ENCODE data around the gene ADGRL1. TPM values are rescaled to one million over a fixed set of nuclear protein-coding genes. Genes with fewer than 3 reads are reported as not detected.
"Not testable (repeated sequence)": the region's sequence is repeated elsewhere in the genome, so short reads cannot be mapped to it uniquely, and the experiment has no call there.

Gene ADGRL1
- total RNA-seq, 4 donors from 2014 or later, result 22.8 to 58.6 (median 48.8) TPM

DNA sequence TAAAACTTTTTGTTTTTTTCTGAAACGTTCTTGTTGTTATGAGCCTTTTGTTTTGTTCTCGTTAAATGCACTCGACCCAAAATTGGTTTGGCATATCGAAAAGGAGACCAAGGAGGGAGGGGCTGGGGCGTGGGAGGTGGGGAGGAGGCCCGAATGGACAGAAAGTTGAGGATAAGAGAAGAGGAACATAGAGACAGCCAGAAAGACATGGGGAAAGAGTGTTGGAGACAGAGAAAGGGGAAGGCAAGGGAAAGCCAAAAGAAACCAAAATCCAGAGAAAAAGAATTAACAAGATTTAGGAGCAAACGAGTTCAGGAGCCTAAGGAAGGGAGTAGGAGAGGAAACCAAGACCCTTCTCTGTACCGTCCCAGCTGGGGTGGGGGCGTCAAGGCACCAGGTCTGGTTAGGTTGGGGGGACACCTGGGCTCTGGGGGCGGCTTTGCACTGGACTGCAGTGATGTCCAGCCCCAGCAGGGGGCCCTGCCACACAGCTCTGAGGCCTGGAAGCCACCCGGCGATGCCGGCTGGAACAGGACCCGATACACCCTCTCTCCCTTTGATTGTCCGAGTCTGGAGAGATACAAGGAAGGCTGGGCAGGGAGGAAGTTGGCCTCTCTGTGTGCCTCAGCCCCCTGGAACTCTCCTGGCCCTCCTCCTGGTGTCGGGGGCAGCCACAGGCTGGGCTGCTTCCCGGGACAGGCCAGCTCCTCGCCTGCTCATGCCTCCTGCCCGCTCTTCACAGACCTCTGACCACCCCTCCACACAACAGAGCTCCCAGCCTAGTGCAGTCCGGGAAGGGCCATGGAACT lies 58.0 kb downstream of the ADGRL1 start:
- DNase-seq, result peak; percentile 42 to 77 (median 74)
- peak overlapping the region; percentile 67 to 71 (median 70) for H3K27ac ChIP-seq
- H3K4me3 ChIP-seq, result no peak overlapping the region
- no peaks in the 10 kb centered on the region for H3K9me3 ChIP-seq
- no peak for TF ChIP-seq POLR2A (IDR thresholded peaks at IDR 0.05)
- TF ChIP-seq, protein P1, sequence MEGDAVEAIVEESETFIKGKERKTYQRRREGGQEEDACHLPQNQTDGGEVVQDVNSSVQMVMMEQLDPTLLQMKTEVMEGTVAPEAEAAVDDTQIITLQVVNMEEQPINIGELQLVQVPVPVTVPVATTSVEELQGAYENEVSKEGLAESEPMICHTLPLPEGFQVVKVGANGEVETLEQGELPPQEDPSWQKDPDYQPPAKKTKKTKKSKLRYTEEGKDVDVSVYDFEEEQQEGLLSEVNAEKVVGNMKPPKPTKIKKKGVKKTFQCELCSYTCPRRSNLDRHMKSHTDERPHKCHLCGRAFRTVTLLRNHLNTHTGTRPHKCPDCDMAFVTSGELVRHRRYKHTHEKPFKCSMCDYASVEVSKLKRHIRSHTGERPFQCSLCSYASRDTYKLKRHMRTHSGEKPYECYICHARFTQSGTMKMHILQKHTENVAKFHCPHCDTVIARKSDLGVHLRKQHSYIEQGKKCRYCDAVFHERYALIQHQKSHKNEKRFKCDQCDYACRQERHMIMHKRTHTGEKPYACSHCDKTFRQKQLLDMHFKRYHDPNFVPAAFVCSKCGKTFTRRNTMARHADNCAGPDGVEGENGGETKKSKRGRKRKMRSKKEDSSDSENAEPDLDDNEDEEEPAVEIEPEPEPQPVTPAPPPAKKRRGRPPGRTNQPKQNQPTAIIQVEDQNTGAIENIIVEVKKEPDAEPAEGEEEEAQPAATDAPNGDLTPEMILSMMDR (IDR thresholded peaks at IDR 0.05), result peak; percentile 26 to 76 (median 67)
- H3K36me3 ChIP-seq, result peaks cover 0 to 20% (median 0%) of the 10 kb centered on the region in 3 donors
- peaks cover 0 to 27% (median 10%) of the 10 kb centered on the region in 4 donors for H3K4me1 ChIP-seq
- no peaks in the 10 kb centered on the region for H3K27me3 ChIP-seq

DNA sequence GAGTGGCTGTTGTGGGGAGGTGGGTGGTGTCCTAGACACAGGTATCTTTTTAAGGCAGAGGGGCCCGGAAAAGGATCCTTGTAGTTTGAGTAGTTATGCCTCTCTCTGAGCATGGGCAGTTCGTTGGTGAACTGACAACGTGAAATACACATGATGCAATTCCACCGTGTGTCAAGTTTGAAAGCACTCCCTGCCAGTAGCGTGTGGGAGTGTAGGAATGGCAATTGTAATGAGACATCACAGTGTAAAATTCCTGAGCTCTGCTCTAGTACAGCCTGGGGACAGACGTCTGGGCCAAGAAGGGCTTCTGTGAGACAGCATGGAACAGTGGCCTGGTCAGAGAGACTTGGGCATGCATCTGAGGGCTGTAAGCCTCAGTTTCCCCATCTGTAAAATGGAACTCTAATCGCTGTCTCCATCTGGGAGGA lies 59.2 kb downstream of the ADGRL1 start:
- peaks cover 0 to 27% (median 10%) of the 10 kb centered on the region in 4 donors for H3K4me1 ChIP-seq
- TF ChIP-seq, protein P1 (IDR thresholded peaks at IDR 0.05), result no peak
- TF ChIP-seq POLR2A (IDR thresholded peaks at IDR 0.05), result no peak
- no peak for DNase-seq
- H3K4me3 ChIP-seq, result no peak overlapping the region
- no peak overlapping the region for H3K27ac ChIP-seq
- H3K9me3 ChIP-seq, result no peaks in the 10 kb centered on the region
- peaks cover 0 to 9% (median 0%) of the 10 kb centered on the region in 3 donors for H3K36me3 ChIP-seq
- no peaks in the 10 kb centered on the region for H3K27me3 ChIP-seq

DNA sequence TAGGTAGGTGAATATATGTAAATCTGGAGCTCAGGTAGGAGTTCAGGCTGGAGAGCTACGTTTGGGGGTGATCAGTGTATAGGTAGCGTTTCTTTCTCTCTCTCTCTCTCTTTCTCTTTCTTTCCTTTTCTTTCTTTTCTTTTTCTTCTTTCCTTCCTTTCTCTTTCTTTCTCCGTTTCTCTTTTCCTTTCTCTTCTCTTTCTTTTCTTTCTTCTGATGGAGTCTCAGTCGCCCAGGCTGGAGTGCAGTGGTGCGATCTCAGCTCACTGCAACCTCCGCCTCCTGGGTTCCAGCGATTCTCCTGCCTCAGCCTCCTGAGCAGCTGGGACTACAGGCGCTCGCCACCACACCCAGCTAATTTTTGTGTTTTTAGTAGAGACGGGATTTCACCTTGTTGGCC lies 59.8 kb downstream of the ADGRL1 start:
- peaks cover 0 to 27% (median 10%) of the 10 kb centered on the region in 4 donors for H3K4me1 ChIP-seq
- not testable (repeated sequence) for H3K9me3 ChIP-seq, H3K36me3 ChIP-seq, H3K27me3 ChIP-seq, H3K4me3 ChIP-seq, H3K27ac ChIP-seq, DNase-seq

DNA sequence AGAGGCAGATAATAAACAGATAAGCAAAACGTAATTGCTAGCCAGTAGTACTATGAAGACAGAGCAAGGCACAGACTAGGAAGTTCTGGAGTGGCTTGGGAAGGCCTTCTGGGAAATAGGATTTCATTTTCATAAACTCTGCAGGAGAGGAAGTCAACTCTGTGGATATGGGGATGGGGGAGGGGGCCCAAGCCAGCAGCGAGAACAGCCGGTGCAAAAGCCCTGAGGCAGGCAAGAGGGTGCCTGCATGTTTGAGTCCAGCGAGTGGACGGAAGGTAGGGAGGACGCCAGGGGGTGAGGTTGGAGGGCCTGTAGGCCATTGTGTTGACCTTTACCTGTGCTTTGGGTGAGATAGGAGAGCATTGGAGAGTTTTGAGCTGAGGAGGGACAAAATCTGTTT lies 60.6 kb downstream of the ADGRL1 start:
- Histone ChIP-seq H3K4me1 (peaks cover 0 to 27% (median 10%) of the 10 kb centered on the region in 4 donors), H3K9me3 (no peaks in the 10 kb centered on the region), H3K4me3 (no peak overlapping the region), H3K27me3 (no peaks in the 10 kb centered on the region), H3K36me3 (no peaks in the 10 kb centered on the region), H3K27ac (no peak overlapping the region)
- DNase-seq, result no peak
- no peak for TF ChIP-seq POLR2A (IDR thresholded peaks at IDR 0.05)

DNA sequence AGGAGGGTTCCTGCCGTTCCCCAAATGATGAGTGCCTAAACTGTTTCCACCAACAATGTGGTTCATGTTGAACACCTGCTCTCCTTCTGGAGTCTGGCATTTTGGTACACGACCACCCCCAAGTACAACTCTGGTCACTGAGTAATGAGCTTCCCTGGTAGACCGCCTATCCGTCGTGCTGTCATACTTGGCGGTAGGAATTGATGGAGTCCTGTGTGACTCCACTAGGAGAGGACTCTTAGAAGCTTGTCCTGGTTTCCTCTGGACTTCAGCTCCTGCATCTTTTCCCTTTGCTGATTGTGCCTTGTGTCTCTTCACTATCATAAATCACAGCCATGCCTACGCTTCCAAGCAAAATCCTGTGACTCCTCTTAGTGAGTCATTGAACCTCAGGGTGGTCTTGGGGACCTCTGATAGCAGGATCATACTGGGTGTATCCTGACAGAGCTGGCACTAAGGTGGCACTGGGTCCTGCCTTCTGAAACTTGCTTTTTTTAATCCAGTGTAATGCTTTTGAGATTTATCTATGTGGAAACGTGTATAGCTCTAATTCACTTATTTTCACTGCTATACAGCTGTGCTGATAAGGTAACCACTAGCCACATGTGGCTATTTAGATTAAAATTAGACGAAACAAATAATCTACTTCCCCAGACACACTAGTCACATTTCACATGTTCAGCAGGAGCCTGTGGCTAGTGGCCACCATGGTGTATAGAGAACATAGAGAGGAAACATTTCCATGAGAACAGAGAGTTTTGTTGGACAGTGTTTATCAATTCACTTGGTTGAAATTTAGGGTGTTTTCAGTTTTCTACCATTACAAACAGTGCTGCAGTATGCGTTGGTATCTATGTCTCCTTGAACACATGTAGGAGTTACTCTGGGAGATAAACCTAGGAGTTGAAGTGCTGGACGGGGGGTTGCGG lies 63.4 kb downstream of the ADGRL1 start:
- DNase-seq, result no peak
- Histone ChIP-seq H3K9me3 (no peaks in the 10 kb centered on the region), H3K4me3 (no peak overlapping the region), H3K4me1 (peaks cover 0 to 16% (median 3%) of the 10 kb centered on the region in 4 donors), H3K27me3 (no peaks in the 10 kb centered on the region), H3K27ac (no peak overlapping the region), H3K36me3 (no peaks in the 10 kb centered on the region)
- TF ChIP-seq POLR2A (IDR thresholded peaks at IDR 0.05), result no peak
- TF ChIP-seq, protein P1 (IDR thresholded peaks at IDR 0.05), result no peak

DNA sequence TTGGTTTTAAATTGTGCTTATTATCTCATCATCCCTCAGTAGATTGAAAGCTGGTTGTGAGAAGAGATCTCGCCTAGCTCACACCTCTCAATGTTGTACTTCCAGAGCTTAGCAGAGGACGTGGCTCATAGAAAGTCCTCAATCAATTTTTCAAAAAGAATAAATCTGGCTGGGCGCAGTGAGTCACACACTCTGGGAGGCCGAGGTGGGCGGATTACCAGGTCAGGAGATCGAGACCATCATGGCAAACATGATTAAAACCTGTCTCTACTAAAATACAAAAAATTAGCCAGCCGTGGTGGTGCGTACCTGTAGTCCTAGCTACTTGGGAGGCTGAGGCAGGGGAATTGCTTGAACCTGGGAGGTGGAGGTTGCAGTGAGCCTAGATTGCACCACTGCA lies 64.9 kb downstream of the ADGRL1 start:
- H3K27ac ChIP-seq, result no peak overlapping the region
- H3K36me3 ChIP-seq, result no peaks in the 10 kb centered on the region
- no peaks in the 10 kb centered on the region for H3K27me3 ChIP-seq
- peaks cover 0 to 19% (median 3%) of the 10 kb centered on the region in 4 donors for H3K4me1 ChIP-seq
- H3K4me3 ChIP-seq, result no peak overlapping the region
- H3K9me3 ChIP-seq, result no peaks in the 10 kb centered on the region
- no peak for DNase-seq
- no peak for TF ChIP-seq POLR2A (IDR thresholded peaks at IDR 0.05)
- TF ChIP-seq, protein P1 (IDR thresholded peaks at IDR 0.05), result no peak
